Smooth muscle cell (in vitro differentiated cells): ENCODE data around the gene QPCT. TPM values are rescaled to one million over a fixed set of nuclear protein-coding genes. Genes with fewer than 3 reads are reported as not detected.

Source experiments
- DNase-seq: peaks from one replicate; lab custom pipeline; 2025; ENCODE audit not compliant: unreplicated experiment; lab: John Stamatoyannopoulos, UW
- H2AFZ ChIP-seq: fragments of 200-600 bp; sonication (generic); 2 replicates; pipeline ENCODE4 v1.6.0; 2016; ENCODE audit warnings: antibody characterized with exemption, low read depth, mild to moderate bottlenecking
- H3F3A ChIP-seq: fragments of 200-600 bp; sonication (generic); 2 replicates; pipeline ENCODE4 v1.6.0; 2017; ENCODE audit warnings: antibody characterized with exemption, low read depth
- H3K27ac ChIP-seq: fragments of 200-600 bp; sonication (generic); 2 replicates; pipeline ENCODE4 v1.5.1; 2016; ENCODE audit warnings: low read depth, mild to moderate bottlenecking
- H3K27me3 ChIP-seq: fragments of 200-600 bp; sonication (generic); 2 replicates; pipeline ENCODE4 v1.6.1; 2016; ENCODE audit warnings: low read depth, mild to moderate bottlenecking
- H3K36me3 ChIP-seq: fragments of 200-600 bp; sonication (generic); 2 replicates; pipeline ENCODE4 v1.5.1; 2016; ENCODE audit warnings: low read depth
- H3K4me1 ChIP-seq: fragments of 200-600 bp; sonication (generic); 2 replicates; pipeline ENCODE4 v1.5.1; 2016; ENCODE audit warnings: low read depth
- H3K4me2 ChIP-seq: fragments of 200-600 bp; sonication (generic); 2 replicates; pipeline ENCODE4 v1.6.0; 2016; ENCODE audit warnings: mild to moderate bottlenecking
- H3K4me3 ChIP-seq: fragments of 200-600 bp; sonication (generic); 2 replicates; pipeline ENCODE4 v1.5.1; 2016; ENCODE audit warnings: mild to moderate bottlenecking
- H3K79me2 ChIP-seq: fragments of 200-600 bp; sonication (generic); 2 replicates; pipeline ENCODE4 v1.6.0; 2016; ENCODE audit warnings: low read depth, mild to moderate bottlenecking
- H3K9ac ChIP-seq: fragments of 200-600 bp; sonication (generic); 2 replicates; pipeline ENCODE4 v1.6.0; 2016; ENCODE audit warnings: low read depth
- H3K9me3 ChIP-seq: fragments of 200-600 bp; sonication (generic); replicated peaks from 2 replicates; pipeline ENCODE4 v1.5.1; 2016; ENCODE audit warnings: low read depth
- H4K20me1 ChIP-seq: fragments of 200-600 bp; sonication (generic); 2 replicates; pipeline ENCODE4 v1.6.0; 2016; ENCODE audit warnings: low read depth
- CTCF ChIP-seq: fragments of 200-600 bp; sonication (generic); IDR thresholded peaks from 2 replicates; pipeline ENCODE4 v1.5.1; 2017; ENCODE audit warnings: borderline replicate concordance, mild to moderate bottlenecking, antibody characterized with exemption; ENCODE audit not compliant: insufficient read depth, poor library complexity, severe bottlenecking
- WGBS: methylation state at CpG from one replicate; pipeline ENCODE4 v1.1.7; 2016; ENCODE audit warnings: low lambda C conversion rate; 5-methylcytosine and 5-hydroxymethylcytosine counted together
- polyA plus RNA-seq: library from polyadenylated mRNA; unstranded; fragments of >200 nt; fragmentation: Nextera tagmentation; extraction: Ambion mirVana; gene quantifications from 2 replicates; pipeline ENCODE4 v1.2.1, GENCODE V29; 2016
- total RNA-seq: library from RNA; depleted of rRNA; stranded (reverse); fragments of >200 nt; gene quantifications from 2 replicates; pipeline ENCODE4 v1.2.3, GENCODE V29; 2014

Gene QPCT
- total and polyA plus RNA-seq, 2 experiments from 2014 or later: 0.58 to 2.0 TPM

- H4K20me1 ChIP-seq: no peaks in the 10 kb centered on the region
- H3K27ac ChIP-seq: no peak overlapping the region
- no peak overlapping the region for H3K9ac ChIP-seq
- H3K4me1 ChIP-seq: no peaks in the 10 kb centered on the region
- H3K9me3 ChIP-seq: no peaks in the 10 kb centered on the region
- H2AFZ ChIP-seq: no peak overlapping the region
- H3F3A ChIP-seq: no peaks in the 10 kb centered on the region
- no peak overlapping the region for H3K4me3 ChIP-seq
- H3K36me3 ChIP-seq: no peaks in the 10 kb centered on the region
- 97% methylated on average over 3 of the region's 3 CpGs for WGBS
- H3K27me3 ChIP-seq: no peaks in the 10 kb centered on the region
- no peaks in the 10 kb centered on the region for H3K79me2 ChIP-seq
- no peak for TF ChIP-seq CTCF
- no peak for DNase-seq
- no peak overlapping the region for H3K4me2 ChIP-seq
Measured at GRCh38 chr2:37332560-37332959, 11.9 kb upstream of the QPCT start.

- Histone ChIP-seq H4K20me1 (no peaks in the 10 kb centered on the region), H3K36me3 (no peaks in the 10 kb centered on the region), H3K27ac (no peak overlapping the region), H3K4me2 (no peak overlapping the region), H3K4me1 (no peaks in the 10 kb centered on the region), H3K27me3 (no peaks in the 10 kb centered on the region), H3F3A (no peaks in the 10 kb centered on the region), H3K79me2 (no peaks in the 10 kb centered on the region), H3K4me3 (no peak overlapping the region), H3K9me3 (no peaks in the 10 kb centered on the region), H2AFZ (no peak overlapping the region), H3K9ac (no peak overlapping the region)
- no peak for TF ChIP-seq CTCF
- 95% methylated on average over 2 of the region's 2 CpGs for WGBS
- DNase-seq: no peak
Measured at GRCh38 chr2:37333256-37333655, 11.2 kb upstream of the QPCT start.

GRCh38 chr2:37335604-37336003 lies 8.8 kb upstream of the QPCT start:
- Histone ChIP-seq H4K20me1 (no peaks in the 10 kb centered on the region), H3K9ac (no peak overlapping the region), H3F3A (no peaks in the 10 kb centered on the region), H3K4me3 (no peak overlapping the region), H3K4me2 (no peak overlapping the region), H3K4me1 (no peaks in the 10 kb centered on the region), H3K36me3 (no peaks in the 10 kb centered on the region), H3K27me3 (no peaks in the 10 kb centered on the region), H3K27ac (no peak overlapping the region), H3K9me3 (no peaks in the 10 kb centered on the region), H2AFZ (no peak overlapping the region), H3K79me2 (no peaks in the 10 kb centered on the region)
- TF ChIP-seq CTCF: no peak
- no peak for DNase-seq
- 92% methylated on average over 2 of the region's 2 CpGs for WGBS

- no peak overlapping the region for H3K9ac ChIP-seq
- H4K20me1 ChIP-seq: no peaks in the 10 kb centered on the region
- no peaks in the 10 kb centered on the region for H3F3A ChIP-seq
- H3K4me2 ChIP-seq: no peak overlapping the region
- no peak for TF ChIP-seq CTCF
- H3K27ac ChIP-seq: no peak overlapping the region
- WGBS: 60% methylated on average over 7 of the region's 7 CpGs
- no peaks in the 10 kb centered on the region for H3K4me1 ChIP-seq
- no peaks in the 10 kb centered on the region for H3K79me2 ChIP-seq
- no peak overlapping the region for H3K4me3 ChIP-seq
- H3K9me3 ChIP-seq: no peaks in the 10 kb centered on the region
- no peaks in the 10 kb centered on the region for H3K27me3 ChIP-seq
- peak overlapping the region; percentile 24 for H2AFZ ChIP-seq
- no peaks in the 10 kb centered on the region for H3K36me3 ChIP-seq
- DNase-seq: no peak
Measured at GRCh38 chr2:37337620-37338280, 6.7 kb upstream of the QPCT start.
